RWPE1 (cell line): ENCODE results near the gene SLC8B1.

Source experiments
- CTCF ChIA-PET: fragments of 350-600 bp; sonication (Branson Sonifier 250); formaldehyde crosslinking; extraction: SDS; loops from one replicate; lab custom pipeline; 2021; lab: Yijun Ruan, JAX
- POLR2A ChIA-PET: fragments of 400-600 bp; formaldehyde crosslinking; extraction: SDS; loops from one replicate; lab custom pipeline; 2020; ENCODE audit warnings: antibody characterized with exemption; ENCODE audit not compliant: low non-redundant PET; lab: Yijun Ruan, JAX
- DNase-seq: peaks from one replicate; pipeline ENCODE4 v3.0.0; 2012; ENCODE audit warnings: low spot score
- H3K27ac ChIP-seq: fragments of 450-650 bp; 2 replicates; pipeline ENCODE4 v1.5.1; 2017
- TF ChIP-seq, protein P1 (sequence below): fragments of 450-650 bp; conservative IDR thresholded peaks from 2 replicates; pipeline ENCODE4 v1.5.1; 2017; ENCODE audit warnings: low read depth, mild to moderate bottlenecking

SLC8B1 gene

DNA sequence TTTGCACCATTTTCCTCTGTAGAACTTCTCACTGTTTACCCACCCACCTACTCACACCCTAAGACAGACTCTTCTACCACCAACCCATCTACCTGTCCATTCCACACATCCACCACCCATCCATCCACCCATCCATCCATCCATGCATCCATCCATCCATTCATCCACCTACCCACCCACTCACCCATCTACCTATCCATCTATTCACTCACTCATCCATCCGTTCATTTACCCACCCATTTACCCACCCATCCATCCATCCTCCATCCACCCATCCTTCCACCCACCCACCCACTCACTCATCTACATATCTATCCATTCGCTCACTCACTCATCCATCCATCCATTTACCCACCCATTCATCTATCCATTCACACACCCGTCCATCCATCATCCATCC lies 38.5 kb upstream of the SLC8B1 start:
- ChIA-PET CTCF (no interaction called here), POLR2A (no interaction called here)
- DNase-seq, result no peak
- TF ChIP-seq, protein P1, sequence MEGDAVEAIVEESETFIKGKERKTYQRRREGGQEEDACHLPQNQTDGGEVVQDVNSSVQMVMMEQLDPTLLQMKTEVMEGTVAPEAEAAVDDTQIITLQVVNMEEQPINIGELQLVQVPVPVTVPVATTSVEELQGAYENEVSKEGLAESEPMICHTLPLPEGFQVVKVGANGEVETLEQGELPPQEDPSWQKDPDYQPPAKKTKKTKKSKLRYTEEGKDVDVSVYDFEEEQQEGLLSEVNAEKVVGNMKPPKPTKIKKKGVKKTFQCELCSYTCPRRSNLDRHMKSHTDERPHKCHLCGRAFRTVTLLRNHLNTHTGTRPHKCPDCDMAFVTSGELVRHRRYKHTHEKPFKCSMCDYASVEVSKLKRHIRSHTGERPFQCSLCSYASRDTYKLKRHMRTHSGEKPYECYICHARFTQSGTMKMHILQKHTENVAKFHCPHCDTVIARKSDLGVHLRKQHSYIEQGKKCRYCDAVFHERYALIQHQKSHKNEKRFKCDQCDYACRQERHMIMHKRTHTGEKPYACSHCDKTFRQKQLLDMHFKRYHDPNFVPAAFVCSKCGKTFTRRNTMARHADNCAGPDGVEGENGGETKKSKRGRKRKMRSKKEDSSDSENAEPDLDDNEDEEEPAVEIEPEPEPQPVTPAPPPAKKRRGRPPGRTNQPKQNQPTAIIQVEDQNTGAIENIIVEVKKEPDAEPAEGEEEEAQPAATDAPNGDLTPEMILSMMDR, result no peak
- no peak overlapping the region for H3K27ac ChIP-seq

DNA sequence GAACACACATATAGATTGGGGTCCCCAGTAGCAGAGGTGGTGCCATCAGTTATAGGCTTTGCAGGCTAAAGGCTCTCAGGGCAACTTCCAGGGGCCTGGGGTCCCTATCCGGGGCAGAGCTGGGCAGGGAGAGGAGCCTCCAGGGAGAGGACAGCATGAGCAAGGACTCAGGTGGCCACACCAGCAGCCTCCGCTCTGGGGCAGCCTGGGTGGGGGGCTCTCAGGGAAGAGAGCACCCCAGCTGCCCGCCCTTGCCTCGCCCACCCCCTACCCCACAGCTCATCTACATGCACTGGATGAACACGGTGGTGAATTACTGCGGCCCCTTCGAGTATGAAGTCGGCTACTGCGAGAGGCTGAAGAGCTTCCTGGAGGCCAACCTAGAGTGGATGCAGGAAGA lies 37.5 kb upstream of the SLC8B1 start:
- TF ChIP-seq, protein P1, result no peak
- POLR2A ChIA-PET, result no interaction called here
- no peak for DNase-seq
- no peak overlapping the region for H3K27ac ChIP-seq
- CTCF ChIA-PET, result interaction anchor here (0.5 kb wide), 1 partner anchor 93 kb away, joined by 3 read pairs; no protein-coding TSS in a partner anchor

DNA sequence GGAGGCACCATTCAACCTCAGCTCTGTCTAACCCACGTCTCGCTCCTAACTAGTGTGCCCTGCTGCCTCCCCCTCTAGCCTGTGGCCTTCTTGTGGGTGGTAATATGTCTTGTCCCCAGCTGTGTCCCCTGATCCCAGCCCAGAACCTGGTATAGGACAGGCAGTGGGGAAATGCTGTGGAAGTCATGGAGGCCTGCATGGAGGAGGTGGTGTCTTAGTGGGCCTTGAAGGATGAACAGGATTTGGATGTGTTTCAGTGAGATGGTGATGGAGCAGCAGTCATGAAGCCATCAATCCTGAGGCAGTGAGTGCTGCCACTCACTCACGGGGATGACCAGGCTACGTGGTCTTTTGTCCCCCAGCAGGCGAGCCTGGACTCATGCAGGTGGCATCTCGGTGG lies 36.9 kb upstream of the SLC8B1 start:
- ChIA-PET POLR2A (no interaction called here), CTCF (no interaction called here)
- no peak for DNase-seq
- TF ChIP-seq, protein P1, result no peak
- H3K27ac ChIP-seq, result no peak overlapping the region

DNA sequence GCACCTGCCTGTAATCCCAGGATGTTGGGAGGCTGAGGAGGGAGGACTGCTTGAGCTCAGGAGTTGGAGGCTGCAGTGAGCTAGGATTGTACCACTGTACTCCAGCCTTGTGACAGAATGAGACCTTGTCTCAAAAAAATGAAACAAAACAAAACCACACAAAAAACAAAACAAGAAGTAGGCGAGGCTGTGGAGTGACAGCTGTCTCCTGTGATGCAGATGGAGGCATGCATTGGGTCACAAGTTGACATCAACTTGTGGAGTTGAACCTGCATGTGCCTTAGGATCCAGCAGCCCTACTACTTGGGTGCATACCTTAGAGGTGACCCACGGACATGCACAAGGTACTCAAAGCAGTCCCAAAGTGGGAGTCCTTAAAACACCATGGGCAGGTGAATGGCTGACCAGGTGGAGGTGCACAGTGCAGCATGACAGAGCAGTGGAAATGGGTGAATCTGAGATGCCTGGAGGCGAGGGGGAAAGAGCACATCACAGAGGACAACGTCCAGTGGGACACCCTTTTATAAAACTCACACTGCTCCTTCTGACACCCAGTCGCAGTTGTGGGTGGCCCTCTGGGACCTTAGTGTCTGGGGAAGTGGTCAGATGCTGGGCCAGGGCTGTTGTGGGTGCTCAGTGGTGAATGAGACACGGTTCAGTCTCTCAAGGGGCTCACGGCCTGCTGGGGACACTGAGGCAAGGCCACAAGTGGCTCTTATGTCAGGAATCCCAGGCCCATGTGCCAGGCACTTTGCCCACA lies 36.2 kb upstream of the SLC8B1 start:
- POLR2A ChIA-PET, result no interaction called here
- H3K27ac ChIP-seq, result no peak overlapping the region
- CTCF ChIA-PET, result no interaction called here
- TF ChIP-seq, protein P1, result no peak
- DNase-seq, result no peak

DNA sequence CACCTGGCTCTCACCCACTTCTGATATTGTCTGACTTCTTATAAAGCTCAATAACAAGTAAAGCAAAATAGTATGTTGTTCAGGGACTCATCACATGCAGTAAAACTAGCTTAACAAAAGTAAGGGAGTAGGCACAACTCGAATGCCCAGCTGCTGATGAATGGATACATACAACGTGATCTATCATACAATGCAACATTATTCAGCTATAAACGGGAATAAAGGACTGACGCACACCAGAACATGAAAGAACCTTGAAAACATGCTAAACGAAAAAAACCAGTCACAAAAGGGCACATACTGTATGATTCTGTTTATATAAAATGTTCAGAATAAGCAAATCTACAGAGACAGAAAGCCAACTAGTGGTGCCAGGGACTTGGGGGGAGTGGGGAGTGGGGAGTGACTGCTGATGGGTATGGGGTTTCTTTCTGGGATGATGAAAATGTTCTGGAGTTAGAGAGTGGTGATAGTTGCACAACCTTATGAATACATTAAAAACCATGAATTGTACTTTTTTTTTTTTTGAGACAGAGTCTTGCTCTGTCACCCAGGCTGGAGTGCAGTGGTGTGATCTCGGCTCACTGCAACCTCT lies 34.6 kb upstream of the SLC8B1 start:
- no peak overlapping the region for H3K27ac ChIP-seq
- DNase-seq, result no peak
- TF ChIP-seq, protein P1, result no peak
- CTCF ChIA-PET, result interaction anchor here (1.0 kb wide), 1 partner anchor 58 kb away, joined by 4 read pairs; no protein-coding TSS in a partner anchor
- POLR2A ChIA-PET, result no interaction called here

DNA sequence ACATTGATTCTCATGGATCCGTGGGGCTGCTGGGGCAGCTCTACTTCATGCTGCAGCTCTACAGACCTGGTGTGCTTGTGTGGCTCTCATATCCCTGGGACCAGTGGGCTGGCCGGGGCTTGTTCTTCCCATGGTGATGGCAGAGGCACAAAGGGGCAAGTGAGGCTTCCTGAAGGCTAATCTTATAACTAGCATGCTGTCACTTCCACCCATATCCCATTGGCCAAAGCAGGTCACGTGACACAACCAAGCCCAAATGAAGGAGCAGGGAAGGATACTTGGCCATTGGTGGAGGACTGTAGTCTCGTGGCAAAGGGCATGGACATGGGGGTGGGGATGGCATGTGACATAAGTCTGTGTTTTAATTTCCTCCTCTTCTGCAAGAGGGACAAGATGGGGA lies 33.4 kb upstream of the SLC8B1 start:
- DNase-seq, result no peak
- no peak overlapping the region for H3K27ac ChIP-seq
- ChIA-PET POLR2A (no interaction called here), CTCF (no interaction called here)
- TF ChIP-seq, protein P1, result no peak
